Fibroblast of mammary gland (primary cell): ENCODE results near the gene STX1B.

Experiments used
- DNase-seq: peaks from one replicate; pipeline ENCODE4 v3.0.0-alpha.2; 2010; ENCODE audit warnings: low read depth
- H3K4me3 ChIP-seq: 2 replicates; pipeline ENCODE4 v1.5.1; 2011; ENCODE audit warnings: low read depth, mild to moderate bottlenecking, low read length, moderate library complexity; ENCODE audit not compliant: control insufficient read depth
- CTCF ChIP-seq: conservative IDR thresholded peaks from 2 replicates; pipeline ENCODE4 v1.5.1; 2011; ENCODE audit warnings: low read depth, low read length, inconsistent platforms; ENCODE audit not compliant: control insufficient read depth, insufficient read depth

STX1B gene

GRCh38 chr16:30969246-30969842 is 41.1 kb downstream of the STX1B start:
- no peak overlapping the region for H3K4me3 ChIP-seq
- no peak for TF ChIP-seq CTCF
- DNase-seq, result no peak

GRCh38 chr16:30967795-30968194 is 42.6 kb downstream of the STX1B start:
- TF ChIP-seq CTCF, result no peak
- no peak overlapping the region for H3K4me3 ChIP-seq
- peak; percentile 65 for DNase-seq

- TF ChIP-seq CTCF, result no peak
- DNase-seq, result no peak
- no peak overlapping the region for H3K4me3 ChIP-seq
Observed at GRCh38 chr16:30966033-30966619, 44.3 kb downstream of the STX1B start.

GRCh38 chr16:30965436-30965835 is 45.0 kb downstream of the STX1B start:
- no peak for DNase-seq
- TF ChIP-seq CTCF, result no peak
- H3K4me3 ChIP-seq, result no peak overlapping the region

- DNase-seq, result no peak
- TF ChIP-seq CTCF, result no peak
- H3K4me3 ChIP-seq, result no peak overlapping the region
Observed at GRCh38 chr16:30964574-30965226, 45.7 kb downstream of the STX1B start.

GRCh38 chr16:30963925-30964511 is 46.4 kb downstream of the STX1B start:
- DNase-seq, result no peak
- H3K4me3 ChIP-seq, result no peak overlapping the region
- TF ChIP-seq CTCF, result no peak
